ENCODE measurements around the gene RBM8A. TPM values are rescaled to one million over a fixed set of nuclear protein-coding genes. Genes with fewer than 3 reads are reported as not detected.

The RBM8A gene
- total and polyA plus RNA-seq, 9 of the 15 experiments (the other 6 are each of a cell fraction or from before 2014, with no cell fraction given): 215 to 1,035 (median 291) TPM

GRCh38 chr1:145957443-145958319 is 30.4 kb upstream of the RBM8A start, which contains the start of gene LIX1L:
Gene LIX1L, minus strand, starts transcription at chr1:145958017. Its CDS starts 90 bp downstream, at chr1:145957927.
- no peaks in the 10 kb centered on the region; a peak in 1 of 5 replicates for H3K27me3 ChIP-seq (ENCODE audit: control insufficient read depth in 2 of 2, insufficient read depth in 2 of 2, low read length in 2 of 2)
- 1% methylated on average over 39 of the region's 60 CpGs for WGBS (ENCODE audit: insufficient coverage, low coverage, missing lambda C conversion rate)
- CTCF ChIA-PET (ENCODE audit: low intra/inter-chr PET ratio): no interaction called here
- H4K20me1 ChIP-seq (replicated peaks; ENCODE audit: control insufficient read depth, insufficient read depth, low read length): no peaks in the 10 kb centered on the region
- peak within 1 kb of the TSS; percentile 92 for H2AFZ ChIP-seq (ENCODE audit: low read depth, low read length)
- no TSS peak for BruUV-seq (replicated peaks)
- H3K36me3 ChIP-seq (ENCODE audit: control insufficient read depth, insufficient read depth, low read length): no peaks in the 10 kb centered on the region
- POLR2A ChIA-PET: interaction anchor here (0.6 to 2.7 kb wide), 17 partner anchors 8 to 110 kb away, joined by 3 to 18 read pairs (median 4); partner anchors contain the start of genes RBM8A and TXNIP
- H3K4me2 ChIP-seq (ENCODE audit: insufficient read depth, low read length): peak within 1 kb of the TSS; percentile 91
- H3K9ac ChIP-seq (ENCODE audit: insufficient read depth in 1 of 2, low read depth in 2 of 2, low read length in 2 of 2): peak within 1 kb of the TSS; percentile 70 to 98
- H3K4me1 ChIP-seq (replicated peaks in 1 of 2; ENCODE audit: control insufficient read depth in 2 of 2, insufficient read depth in 2 of 2, low read length in 2 of 2): peaks cover 25 to 30% of the 10 kb centered on the region in 2 experiments; a peak in 4 of 5 replicates
- FAIRE-seq: peak; percentile 96
- peak within 1 kb of the TSS; percentile 79 for H3K4me3 ChIP-seq
- no peaks in the 10 kb centered on the region for H3K9me3 ChIP-seq (replicated peaks; ENCODE audit: control insufficient read depth, insufficient read depth, low read depth, low read length)
- H3K79me2 ChIP-seq (ENCODE audit: control insufficient read depth, insufficient read depth, low read length): peaks cover 30% of the 10 kb centered on the region
- peak; percentile 97 for ATAC-seq
- intact Hi-C loops (cut with micrococcal nuclease): loop anchor here (2.0 kb wide), 1 partner anchor 25 kb away; no protein-coding TSS in a partner anchor
- in situ Hi-C loops (cut with MboI): no loop called here
- peak; percentile 87 to 97 (median 92) for DNase-seq (ENCODE audit: extremely low read depth in 1 of 4, low spot score in 3 of 4)
- H3K9me1 ChIP-seq (ENCODE audit: control insufficient read depth, insufficient read depth, low read length): no peaks in the 10 kb centered on the region
- peak within 1 kb of the TSS; percentile 74 for H3K27ac ChIP-seq (ENCODE audit: extremely low read depth, low read depth, low read length)
- TF ChIP-seq ZBTB34 (CRISPR knock-in tag; IDR thresholded peaks at IDR 0.05): no peak
- TF ChIP-seq XRCC4 (IDR thresholded peaks at IDR 0.05; ENCODE audit: extremely low read depth, insufficient read depth, insufficient read length): no peak
- TF ChIP-seq FOXA3 (CRISPR knock-in tag; conservative IDR thresholded peaks at IDR 0.05 in 1 of 2, IDR thresholded peaks at IDR 0.05 in 1 of 2): no peak
- TF ChIP-seq MBD2 (IDR thresholded peaks at IDR 0.05; ENCODE audit: borderline replicate concordance, low read depth): no peak
- peak; percentile 45 for TF ChIP-seq MGA (IDR thresholded peaks at IDR 0.05)
- TF ChIP-seq KAT8 (IDR thresholded peaks at IDR 0.05; ENCODE audit: low read depth): no peak
- TF ChIP-seq ZNF143 (CRISPR knock-in tag; IDR thresholded peaks at IDR 0.05): no peak
- TF ChIP-seq NFIC (IDR thresholded peaks at IDR 0.05): peak; percentile 76

Measured in K562 (cell line).